Measurements from ENCODE around the gene RNF144B. TPM values are rescaled to one million over a fixed set of nuclear protein-coding genes. Genes with fewer than 3 reads are reported as not detected.
"Not testable (repeated sequence)": the region's sequence is repeated elsewhere in the genome, so short reads cannot be mapped to it uniquely, and the experiment has no call there.

RNF144B gene
- total RNA-seq, 1 donor from 2014 or later = 2.9 TPM

- DNase-seq (ENCODE audit: low spot score in 2 of 2) (no peak), FAIRE-seq (no peak)
Measured at GRCh38 chr6:18432180-18432579, 45.0 kb downstream of the RNF144B start.

DNA sequence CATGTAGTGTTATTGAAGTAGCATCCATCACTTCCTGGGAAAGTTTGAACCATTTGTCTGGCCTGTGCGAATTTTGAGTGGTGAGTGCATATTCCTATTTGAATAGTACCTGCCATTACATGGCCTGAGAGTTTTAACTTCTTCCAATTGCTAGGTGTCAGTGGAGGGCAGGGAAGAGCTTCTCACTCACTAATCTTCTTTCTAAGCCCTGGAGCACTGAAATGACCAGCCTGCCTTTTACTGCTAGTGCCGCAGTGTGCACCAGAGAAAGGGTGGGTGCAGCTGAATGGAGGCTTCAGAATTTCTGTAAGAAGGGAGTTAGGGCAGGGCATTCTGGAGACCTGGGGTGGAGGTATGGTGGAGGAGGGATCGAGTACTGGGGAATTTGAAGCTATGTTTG is 45.5 kb downstream of the RNF144B start:
- FAIRE-seq (no peak), DNase-seq (ENCODE audit: low spot score in 2 of 2) (no peak)

DNA sequence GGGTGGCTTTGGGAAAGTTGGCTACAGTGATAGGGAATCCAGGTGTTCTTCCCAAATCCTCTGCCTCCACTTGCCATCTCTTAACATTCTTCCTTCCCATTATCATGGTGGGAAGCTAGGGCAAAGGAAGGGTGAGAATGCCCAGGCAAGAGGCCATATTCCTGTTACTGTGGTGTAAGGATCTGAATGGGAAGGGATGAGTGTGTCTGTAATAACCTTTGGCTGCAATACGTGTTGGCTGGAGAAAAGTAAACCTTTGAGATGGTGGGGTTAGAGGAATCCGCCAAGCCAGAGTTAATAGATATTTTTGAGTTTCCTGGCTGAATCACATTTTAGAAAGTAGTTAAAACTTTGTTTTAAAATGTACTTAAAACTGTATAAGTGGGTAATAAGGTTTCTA is 45.9 kb downstream of the RNF144B start:
- FAIRE-seq = no peak
- no peak for DNase-seq (ENCODE audit: low spot score in 2 of 2)

GRCh38 chr6:18436341-18436740 is 49.2 kb downstream of the RNF144B start:
- DNase-seq (ENCODE audit: low spot score in 2 of 2) (no peak), FAIRE-seq (no peak)

DNA sequence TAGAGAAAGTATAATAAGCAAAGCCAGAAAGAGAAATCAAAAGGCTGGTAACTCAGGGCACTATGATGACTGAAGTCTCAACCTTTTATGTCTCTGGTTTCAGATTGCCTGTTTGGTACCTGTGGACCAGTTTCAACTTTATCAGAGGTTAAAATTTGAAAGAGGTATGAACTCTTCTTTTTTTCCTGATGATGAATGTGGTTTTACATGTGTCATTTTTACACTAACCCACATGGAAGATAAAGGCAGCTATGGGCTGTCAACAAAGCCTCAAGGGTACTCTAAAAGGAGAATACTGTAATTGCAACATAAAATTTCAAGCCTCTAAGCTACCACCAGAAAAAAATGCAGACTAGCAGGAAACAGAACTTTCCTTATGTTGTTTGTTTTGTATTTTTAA is 52.4 kb downstream of the RNF144B start:
- DNase-seq (ENCODE audit: low spot score in 2 of 2) = no peak
- FAIRE-seq = no peak

DNA sequence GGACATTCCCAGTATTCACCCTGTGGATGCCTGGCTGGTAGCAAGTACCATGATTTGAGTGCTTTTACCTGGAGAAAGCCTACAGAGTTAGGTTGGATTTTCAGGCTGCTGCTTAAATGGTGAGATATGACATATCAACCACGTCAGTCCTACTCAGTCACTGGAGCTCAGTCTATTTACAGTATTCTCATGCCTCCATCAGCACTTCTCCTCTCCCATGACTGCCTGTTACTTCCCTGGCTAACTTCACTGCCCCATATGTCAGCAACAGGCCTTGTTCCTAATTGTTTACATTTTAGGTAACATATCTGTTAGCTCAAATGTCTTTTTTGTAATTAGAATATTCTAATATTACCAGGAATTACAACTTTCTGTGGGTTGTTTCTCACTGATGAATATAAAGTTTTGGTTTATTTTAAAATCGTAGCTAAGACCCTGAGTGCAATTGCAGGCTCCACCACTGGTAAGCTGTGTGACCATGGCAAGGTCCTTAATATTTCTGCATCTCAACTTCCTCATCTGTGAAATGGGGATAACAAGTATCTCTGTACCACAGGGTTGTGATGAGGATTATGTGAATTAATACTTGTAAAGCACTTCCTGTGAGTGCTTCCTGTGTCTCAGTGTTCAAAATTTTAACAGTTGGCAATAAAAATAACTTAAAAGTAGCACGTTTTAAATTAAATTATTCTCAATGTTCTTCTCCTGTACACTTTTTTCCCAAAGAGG is 54.3 kb downstream of the RNF144B start:
- DNase-seq (ENCODE audit: low spot score in 2 of 2) (no peak), FAIRE-seq (no peak)

DNA sequence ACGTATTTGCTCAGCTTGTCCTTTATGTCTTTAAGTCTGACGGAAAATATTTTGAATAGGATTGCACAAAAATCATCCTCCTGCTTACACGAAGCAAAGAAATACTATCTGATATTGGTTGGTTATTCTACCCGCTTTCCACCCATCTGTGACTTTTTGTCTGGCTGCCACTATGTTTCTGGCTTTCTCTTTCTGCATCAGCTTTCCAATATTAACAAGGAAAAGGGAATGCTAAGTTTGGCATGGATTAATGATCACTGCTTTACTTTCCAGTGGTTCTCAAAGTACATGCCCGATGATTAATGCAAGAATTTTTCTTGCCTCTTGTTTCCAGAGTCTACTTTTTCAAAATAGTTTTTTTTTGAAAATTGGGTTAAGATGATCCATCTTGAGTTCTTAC is 57.0 kb downstream of the RNF144B start:
- no peak for DNase-seq (ENCODE audit: low spot score in 2 of 2)

GRCh38 chr6:18445228-18445627 is 58.1 kb downstream of the RNF144B start:
- DNase-seq (ENCODE audit: low spot score in 2 of 2) (no peak), FAIRE-seq (no peak)

More for the DNA sequence above, 57.0 kb downstream of the RNF144B start:
- no peak for FAIRE-seq

GRCh38 chr6:18446771-18447170 is 59.6 kb downstream of the RNF144B start:
- DNase-seq (ENCODE audit: low spot score in 2 of 2) (no peak), FAIRE-seq (no peak)

GRCh38 chr6:18447552-18447951 is 60.4 kb downstream of the RNF144B start:
- no peak for DNase-seq (ENCODE audit: low spot score in 2 of 2)
- FAIRE-seq = no peak

DNA sequence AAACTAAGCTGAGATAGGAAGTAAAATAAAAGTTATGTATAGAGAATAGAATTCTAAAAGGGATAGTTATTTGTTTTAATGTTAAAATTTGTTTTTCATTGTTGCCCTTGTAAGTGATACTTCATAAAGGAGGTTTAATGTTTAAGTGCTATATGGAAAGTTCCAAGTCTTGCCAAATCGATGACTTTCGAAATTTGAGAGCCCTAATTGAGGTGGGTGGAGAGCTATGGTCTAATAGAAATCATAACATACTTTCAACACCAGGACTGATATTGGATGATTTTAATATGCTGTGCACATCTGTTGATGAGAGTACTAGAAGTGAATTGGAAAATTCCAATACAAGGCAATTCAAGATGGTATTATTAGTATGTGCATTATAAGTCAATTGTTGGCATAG is 64.6 kb downstream of the RNF144B start:
- DNase-seq (ENCODE audit: low spot score in 2 of 2) = no peak
- no peak for FAIRE-seq

- FAIRE-seq (no peak), DNase-seq (ENCODE audit: low spot score in 2 of 2) (no peak)
Measured at GRCh38 chr6:18454446-18454845, 67.3 kb downstream of the RNF144B start.

DNA sequence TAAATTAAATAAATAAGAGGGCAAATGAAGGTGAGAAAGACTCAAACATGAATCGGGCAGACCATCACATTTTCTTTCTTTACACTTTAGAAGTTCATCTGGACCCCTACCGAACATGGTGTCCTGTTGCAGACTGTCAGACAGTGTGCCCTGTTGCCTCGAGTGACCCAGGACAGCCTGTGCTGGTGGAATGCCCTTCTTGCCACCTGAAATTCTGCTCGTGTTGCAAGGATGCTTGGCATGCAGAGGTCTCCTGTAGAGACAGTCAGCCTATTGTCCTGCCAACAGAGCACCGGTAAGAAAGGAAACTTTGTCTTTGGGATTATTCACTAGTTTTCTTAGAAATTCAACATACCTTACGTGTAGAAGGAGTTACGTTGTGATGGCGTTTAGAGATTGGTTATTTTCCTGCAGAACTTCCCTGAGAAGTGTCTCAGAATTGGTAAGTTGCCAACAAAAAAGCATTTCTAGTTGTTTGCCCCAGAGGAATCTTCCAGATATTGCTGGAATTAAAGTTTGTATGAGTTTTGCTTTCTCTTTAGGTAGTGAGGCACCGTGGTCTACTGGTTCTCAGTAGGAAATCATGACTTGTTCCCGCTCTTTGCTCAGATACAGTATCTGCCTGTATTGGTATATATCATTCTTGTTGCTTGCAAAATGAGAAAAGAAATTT is 70.1 kb downstream of the RNF144B start:
- no peak for DNase-seq (ENCODE audit: low spot score in 2 of 2)
- FAIRE-seq = no peak

GRCh38 chr6:18458086-18458485 is 70.9 kb downstream of the RNF144B start:
- not testable (repeated sequence) for FAIRE-seq; DNase-seq (ENCODE audit: low spot score in 2 of 2)

- no peak for DNase-seq (ENCODE audit: low spot score in 2 of 2)
- no peak for FAIRE-seq
Measured at GRCh38 chr6:18463429-18463828, 76.3 kb downstream of the RNF144B start.

DNA sequence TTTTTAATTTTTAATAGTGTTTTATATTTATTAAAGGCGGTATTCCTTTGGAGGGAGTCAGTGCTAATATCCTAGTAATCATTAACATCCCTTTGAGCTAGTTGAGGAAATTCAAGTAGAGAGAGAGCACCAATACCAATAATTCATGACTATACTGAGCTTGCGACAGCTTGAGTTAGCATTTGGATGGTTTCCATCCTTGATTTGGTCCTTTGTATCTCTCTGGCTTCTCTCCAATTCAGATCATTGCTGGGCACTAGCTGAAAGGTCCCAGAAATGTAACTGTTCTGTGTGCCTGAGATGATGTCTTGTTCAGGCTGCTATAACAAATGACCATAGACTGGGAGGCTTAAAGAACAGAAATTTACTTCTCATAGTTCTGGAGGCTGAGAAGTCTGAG is 77.0 kb downstream of the RNF144B start:
- DNase-seq (ENCODE audit: low spot score in 2 of 2) (no peak), FAIRE-seq (no peak)

- DNase-seq (ENCODE audit: low spot score in 2 of 2) (no peak), FAIRE-seq (no peak)
Measured at GRCh38 chr6:18465410-18466154, 78.4 kb downstream of the RNF144B start.

DNA sequence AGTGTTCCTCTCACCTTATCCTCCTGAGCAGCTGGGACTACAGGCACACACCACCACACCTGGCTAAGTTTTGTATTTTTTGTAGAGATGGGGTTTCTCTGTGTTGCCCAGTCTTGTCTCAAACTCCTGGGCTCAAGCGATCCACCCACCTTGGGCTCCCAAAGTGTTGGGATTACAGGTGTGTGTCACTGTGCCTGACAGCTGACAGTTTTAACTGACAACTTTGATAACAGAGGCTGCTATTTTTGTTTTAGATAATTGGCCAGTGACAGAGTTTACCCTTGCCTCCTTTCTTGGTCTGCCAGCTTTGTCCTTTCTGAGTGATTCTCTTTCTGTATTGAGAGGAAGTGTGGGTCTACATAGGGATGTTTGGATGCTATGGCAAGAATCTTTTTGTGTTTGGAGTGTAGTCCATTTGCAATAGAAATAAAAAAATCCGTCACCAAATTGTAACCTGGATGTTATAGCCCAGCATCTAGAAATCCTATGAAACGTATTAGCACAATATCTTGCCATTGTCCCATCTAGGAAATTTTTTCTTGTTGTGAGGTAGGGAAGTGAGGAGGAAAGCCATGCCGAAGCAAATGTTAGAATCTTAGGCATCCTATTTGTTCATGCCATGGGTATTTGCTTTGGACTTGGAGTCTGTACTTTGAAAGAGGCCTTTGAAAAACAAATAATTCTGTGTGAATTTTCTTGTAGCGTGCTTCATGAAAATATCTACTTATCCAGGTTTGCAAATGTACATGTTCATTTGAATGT is 80.8 kb downstream of the RNF144B start:
- no peak for FAIRE-seq
- no peak for DNase-seq (ENCODE audit: low spot score in 2 of 2)

DNA sequence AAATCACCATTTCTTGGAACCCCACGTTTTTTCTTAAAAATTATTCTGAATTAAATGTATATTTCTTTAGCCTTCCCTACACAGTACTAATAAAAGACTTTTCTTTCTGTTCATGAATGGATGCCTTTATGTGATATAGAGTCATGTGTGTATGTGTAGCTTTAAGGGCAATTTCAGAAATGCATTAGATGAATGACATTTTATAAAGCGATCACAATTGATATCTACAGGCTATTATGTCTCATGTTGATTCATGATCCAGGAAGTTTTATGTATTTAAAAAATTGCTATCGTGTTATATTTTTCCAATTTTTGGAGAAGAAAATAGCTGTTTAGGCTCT is 81.3 kb downstream of the RNF144B start:
- FAIRE-seq (no peak), DNase-seq (ENCODE audit: low spot score in 2 of 2) (no peak)

- FAIRE-seq = no peak
Measured at GRCh38 chr6:18469536-18469935, 82.4 kb downstream of the RNF144B start.

More at GRCh38 chr6:18469536-18469935, 82.4 kb downstream of the RNF144B start:
- no peak for DNase-seq (ENCODE audit: low spot score in 2 of 2)
